GM19467 (cell line): Measurements from ENCODE around the gene AFTPH.

Source experiments
- ATAC-seq: cut with Tn5 transposase; IDR thresholded peaks from one replicate; pipeline ENCODE4 v1.9.1; 2021; ENCODE audit warnings: mild to moderate bottlenecking, moderate library complexity; ENCODE audit not compliant: unreplicated experiment

AFTPH gene, protein sequence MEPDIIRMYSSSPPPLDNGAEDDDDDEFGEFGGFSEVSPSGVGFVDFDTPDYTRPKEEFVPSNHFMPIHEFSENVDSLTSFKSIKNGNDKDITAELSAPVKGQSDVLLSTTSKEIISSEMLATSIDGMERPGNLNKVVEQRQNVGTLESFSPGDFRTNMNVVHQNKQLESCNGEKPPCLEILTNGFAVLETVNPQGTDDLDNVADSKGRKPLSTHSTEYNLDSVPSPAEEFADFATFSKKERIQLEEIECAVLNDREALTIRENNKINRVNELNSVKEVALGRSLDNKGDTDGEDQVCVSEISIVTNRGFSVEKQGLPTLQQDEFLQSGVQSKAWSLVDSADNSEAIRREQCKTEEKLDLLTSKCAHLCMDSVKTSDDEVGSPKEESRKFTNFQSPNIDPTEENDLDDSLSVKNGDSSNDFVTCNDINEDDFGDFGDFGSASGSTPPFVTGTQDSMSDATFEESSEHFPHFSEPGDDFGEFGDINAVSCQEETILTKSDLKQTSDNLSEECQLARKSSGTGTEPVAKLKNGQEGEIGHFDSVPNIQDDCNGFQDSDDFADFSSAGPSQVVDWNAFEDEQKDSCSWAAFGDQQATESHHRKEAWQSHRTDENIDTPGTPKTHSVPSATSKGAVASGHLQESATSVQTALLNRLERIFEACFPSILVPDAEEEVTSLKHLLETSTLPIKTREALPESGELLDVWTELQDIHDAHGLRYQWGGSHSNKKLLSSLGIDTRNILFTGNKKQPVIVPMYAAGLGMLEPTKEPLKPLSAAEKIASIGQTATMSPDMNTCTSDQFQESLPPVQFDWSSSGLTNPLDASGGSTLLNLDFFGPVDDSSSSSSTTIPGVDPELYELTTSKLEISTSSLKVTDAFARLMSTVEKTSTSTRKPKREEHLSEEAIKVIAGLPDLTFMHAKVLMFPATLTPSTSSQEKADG

DNA sequence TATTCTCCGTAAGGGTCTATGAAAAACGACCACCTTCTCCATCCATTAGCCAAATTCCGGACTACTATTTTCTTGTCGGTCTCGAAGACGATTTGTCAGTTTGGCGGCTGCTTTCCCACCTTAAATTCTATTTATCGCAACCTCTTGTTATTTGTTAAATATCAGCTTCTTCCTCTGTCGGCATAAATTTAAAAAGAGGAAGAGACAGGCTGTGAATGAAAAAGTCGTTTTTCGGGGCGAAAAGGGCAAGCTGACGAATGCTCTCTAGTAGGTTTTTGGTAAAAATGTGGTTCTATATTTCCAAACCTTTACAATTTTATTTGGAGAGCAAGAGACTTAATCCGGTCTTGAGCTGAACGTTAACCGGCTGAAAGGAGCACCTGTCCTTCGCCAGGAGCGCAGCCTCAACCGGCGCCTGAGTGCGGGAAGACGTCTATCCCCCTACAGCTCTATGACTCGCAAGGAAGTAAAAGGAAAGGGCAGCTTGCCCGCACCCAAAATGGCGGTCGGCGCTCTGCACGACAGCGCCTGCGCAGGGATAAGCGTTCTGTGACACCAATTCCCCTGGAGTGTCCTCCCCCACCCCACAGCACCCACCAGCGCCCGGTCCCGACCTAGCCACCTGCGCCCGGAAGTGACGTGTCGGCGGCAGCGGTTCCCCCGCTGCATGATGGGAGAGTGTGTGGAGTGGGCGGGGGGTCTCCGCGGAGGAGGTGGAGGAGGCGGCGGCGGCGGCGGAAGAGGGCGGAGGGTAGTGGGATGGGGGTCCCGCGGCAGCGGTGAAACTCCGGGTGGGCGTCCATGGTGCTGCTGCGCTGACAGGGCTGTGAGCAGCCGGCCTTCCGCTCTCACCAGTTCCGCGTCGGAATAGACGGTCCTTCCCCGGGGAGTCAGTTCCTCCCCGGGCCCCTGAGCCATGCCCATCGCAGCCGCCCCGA, at the start of gene AFTPH:
TSS of gene AFTPH (plus strand) at position 663 of the 938 bp plus-strand sequence. CDS start 27,147 bp downstream, outside the sequence.
- peak; percentile 77 for ATAC-seq

DNA sequence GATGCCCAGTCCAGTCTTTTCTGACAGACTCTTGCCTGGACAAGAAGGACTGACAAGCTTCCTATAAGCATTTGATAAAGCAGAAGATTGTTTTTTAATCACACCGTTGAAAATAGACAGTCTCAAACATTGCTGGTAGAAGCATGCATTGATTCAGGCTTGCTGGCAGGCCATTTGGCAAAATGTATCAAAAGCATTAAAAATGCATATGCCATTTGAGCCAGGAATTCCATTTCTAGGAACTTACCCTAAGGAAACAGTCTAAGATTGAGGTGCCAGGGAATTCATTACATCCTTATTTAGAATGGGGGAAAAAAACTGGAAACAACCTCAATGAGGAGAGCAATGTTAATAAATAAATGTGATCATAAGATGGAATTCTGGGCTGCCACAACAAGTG, 49.5 kb upstream of the AFTPH start:
- ATAC-seq: no peak

DNA sequence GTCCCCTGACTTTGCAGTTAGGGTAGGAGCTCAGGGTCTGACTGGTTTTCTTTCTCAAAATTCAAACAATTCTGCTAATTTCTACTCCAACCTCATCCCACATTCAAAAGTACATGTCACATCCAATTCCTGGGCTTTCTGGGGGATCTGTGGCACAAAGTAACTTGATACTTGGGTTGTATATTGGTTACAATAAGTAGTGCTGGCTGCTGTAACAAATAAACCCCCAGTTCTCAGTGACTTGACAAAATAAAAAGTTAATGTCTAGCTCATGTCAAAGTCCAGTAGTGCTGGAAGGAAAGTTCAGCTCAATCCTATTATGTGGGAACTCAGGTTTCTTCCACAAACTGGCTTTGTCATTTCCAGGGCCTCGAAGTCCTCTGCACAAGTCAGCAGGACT, 47.1 kb upstream of the AFTPH start:
- ATAC-seq: no peak

DNA sequence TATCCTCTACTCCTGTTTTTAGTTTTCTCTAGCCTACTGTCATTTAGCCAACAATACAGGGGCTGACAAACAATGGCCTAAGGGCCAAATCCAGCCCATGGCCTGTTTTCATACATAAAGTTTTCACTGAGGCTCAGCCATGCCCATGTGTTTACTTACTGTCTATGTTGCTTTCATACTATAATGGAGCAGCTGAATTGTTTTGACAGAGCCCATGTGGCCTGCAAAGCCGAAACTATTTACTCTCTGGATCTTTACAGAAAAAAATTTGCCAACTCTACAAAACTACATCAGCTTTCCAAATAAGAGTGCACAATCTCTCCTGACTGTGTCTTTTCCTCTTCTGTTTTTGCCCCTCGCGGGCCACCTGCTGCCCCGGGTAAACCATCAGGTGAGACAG, 46.1 kb upstream of the AFTPH start:
- no peak for ATAC-seq

DNA sequence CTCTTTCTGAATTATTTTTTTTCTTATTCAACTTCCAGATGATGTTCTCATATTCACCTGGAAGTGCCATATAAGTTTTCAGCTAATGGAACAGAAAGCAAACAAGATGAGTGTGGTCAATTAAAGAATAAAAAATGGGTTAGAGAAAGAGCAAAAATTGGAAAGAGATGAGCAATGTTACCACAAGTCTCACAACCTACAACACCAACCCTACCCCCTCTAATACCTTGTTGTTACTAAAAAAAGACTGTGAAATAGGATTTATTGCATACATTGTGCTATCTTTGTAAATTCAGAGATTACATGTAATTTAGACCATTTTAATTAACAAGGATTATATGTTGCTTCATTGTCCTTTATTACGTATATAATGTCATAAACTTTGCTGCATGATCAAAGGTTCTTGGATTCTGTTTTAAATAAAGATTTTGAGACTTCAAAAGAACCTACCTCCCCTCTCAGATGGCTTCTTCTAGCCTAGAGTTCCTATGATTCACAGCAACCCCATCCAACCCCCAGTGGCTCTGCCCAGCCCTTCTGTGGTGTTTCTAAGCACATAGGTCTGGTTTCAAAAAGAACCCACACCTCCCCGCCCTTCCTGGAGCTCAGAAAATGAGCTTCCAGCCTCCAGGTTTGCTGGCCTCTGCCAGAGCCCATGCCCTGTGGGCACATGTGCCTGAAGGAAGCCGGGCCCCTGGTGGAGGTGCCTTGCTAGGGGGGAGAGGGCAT, 45.5 kb upstream of the AFTPH start:
- no peak for ATAC-seq

DNA sequence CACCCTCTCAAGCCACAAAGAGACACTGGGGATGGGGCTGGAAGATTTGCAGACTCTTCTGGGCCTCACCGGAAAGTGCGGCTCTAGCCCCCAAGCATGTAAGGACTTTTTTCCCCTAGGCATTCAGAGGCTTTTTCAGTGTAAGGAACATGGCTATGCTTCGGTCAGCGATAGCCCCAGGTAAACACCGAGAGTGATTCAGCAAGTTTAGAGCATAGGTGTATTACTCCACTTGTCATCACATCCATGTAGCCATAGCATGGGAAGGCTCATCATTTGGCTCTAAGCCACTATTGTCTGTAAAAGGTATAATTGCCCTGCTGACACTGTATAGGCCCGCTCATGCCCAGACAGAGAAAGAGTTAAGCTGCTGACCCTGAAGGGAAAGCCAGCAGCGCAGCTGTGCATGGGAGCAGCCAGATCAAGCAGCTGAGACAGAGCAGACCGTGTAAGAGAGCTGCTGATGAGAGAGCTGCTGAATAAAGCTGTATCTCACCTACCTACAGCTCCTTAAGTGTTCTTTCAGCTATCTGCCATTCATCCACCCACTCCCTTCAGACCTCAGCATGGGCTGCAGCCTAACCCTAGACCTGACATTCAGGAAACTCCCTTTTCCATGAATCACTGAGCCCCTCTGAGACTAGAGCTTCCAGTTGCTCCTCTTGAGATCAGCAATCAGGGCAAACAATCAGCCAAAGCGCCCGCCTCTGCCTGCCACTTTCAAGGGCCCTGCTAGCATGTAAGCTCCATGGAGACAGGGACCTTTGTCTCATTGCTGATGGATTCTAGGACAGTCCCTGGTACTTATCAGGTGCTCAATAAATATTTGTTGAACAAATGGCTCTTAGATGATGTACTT, 44.6 kb upstream of the AFTPH start:
- ATAC-seq: no peak

DNA sequence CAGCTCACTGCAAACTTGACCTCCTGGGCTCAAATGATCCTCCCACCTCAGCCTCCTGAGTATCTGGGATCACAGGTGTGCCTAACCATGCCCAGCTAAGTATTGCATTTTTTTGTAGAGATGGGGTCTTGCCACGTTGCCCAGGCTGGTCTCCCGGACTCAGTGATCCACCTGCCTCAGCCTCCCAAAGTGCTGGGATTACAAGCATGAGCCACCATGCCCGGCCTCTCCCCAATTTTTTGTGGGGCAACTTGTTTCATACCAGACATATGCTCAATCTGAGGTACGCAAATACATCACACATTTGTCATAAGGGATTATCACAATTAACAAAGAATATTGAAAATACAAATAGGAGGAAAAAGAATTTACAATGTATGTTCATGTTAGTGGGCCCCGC, 42.5 kb upstream of the AFTPH start:
- no peak for ATAC-seq

DNA sequence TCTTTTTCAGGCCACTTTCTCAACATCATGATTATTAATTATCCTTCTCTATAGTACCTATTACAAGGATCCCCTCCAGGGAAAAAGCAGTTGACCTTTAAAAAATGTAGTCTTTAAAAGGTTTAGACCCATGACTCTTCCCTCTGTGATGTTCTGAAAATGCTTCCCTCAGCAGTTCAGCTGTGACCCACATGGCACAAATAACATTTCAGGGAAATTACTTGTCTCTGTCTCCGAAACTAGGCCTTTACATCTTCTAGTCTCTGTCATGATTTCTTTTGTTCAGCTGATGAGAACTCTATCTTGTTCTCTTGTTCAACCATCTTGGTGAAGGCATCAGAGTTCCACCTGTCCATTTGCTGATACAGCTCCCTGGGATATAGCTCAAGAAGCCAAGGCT, 41.9 kb upstream of the AFTPH start:
- ATAC-seq: no peak

DNA sequence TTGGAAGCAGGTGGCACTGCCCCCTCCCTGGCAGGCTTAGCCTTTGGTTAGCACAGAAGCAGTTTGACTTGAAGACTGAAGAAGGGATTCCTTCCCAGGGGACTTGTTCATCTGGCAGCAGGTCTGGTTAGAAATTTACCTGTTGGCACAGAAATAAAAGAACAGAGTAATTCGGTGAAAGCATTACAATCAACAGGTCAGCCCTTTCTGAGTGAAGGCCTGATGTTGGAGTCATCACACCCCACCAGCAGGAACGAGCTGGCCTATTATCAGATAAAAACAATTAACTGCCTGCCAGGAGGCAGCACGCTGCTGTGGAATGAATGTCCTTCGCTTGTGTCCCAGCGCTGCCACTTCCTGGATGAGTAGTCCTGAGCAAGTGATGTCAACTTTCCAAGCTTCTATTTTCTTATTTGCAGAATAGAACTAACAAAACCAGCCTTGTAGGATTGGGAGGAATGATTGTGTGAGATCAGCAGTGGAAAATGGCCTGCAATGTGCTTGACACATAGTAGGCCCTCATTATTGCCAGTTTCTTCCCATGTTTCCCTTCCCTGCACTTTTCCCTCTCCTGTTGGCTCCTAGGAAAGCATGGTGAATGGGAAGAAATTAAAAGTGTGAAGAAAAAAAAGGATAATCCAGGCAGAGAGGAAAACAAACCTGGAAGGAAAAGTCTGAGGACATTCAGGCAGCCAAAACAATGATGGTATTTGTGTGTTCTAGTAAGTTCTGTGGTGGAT, 41.2 kb upstream of the AFTPH start:
- ATAC-seq: no peak

DNA sequence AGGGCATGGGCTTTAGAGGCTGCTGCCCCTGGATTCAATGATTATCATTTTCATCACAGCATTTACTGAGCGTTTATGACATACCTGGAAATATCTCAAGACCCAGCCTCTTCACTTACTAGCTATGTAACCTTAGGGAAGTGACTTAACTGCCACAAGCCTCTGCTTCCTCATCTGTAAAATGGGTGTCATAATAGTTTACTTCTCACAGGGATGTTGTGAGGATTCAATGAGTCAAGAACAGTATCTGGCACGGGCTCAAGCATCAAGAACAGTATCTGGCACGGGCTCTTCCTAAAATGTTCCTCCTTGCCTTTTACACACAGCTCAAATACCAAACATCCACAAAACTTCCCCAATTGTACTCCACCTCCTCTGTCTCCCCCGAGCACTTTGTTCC, 38.8 kb upstream of the AFTPH start:
- no peak for ATAC-seq

DNA sequence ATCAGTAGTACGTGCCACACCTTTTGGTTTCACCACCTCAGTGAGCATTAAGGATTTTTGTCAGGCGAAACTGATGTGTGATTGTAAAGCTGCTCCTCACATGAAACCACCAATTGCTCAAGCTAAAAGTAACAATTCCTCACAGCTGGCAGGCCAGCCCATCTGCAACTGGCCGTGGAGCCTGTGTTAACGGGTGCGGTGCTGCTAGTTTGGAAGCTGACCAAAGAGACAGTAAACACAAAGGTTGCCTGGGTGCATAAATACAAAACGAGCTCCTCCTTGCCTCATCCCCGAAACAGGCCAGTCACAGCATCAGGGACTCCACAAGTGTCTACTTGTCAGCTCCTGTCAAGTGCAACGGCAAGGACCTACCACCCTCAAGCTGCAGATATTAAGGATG, 38.2 kb upstream of the AFTPH start:
- ATAC-seq: no peak

DNA sequence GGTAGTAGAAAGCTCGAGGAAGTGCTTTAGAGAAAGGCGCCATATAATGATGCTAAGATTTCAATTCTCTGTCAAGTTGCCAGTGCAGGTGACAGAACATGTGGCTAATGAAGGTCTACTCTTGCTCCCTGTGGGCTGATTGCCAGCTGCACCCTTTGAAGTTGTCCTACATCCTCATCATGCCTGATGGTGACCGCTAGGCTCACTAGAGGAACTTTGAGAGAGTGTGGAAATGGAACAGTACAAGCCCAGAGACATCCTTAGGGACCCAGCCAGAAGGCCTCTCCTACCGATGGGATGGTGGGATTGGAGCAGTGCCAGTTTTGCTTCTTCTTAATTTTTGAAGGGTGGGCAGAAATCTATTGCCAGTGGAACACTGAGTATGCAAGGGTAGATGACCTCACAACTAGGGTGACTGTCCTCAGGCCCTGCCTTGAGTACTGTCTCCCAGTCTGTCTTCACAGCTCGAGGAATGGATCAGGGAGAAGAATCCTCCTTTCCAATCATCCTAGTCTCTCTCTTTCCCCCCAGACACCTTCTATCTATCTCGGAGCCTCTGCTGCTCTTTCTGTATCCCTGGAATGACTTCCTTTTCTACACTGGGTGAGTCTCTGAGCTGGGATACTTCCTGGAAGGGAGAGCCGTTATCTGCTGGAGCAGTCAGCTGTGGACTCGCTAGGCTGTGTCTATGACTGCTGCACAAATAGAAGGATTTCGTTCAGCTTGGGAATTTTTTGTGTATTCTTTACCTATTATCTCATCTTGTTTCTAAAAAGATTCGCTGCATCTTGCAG, 36.7 kb upstream of the AFTPH start:
- no peak for ATAC-seq

DNA sequence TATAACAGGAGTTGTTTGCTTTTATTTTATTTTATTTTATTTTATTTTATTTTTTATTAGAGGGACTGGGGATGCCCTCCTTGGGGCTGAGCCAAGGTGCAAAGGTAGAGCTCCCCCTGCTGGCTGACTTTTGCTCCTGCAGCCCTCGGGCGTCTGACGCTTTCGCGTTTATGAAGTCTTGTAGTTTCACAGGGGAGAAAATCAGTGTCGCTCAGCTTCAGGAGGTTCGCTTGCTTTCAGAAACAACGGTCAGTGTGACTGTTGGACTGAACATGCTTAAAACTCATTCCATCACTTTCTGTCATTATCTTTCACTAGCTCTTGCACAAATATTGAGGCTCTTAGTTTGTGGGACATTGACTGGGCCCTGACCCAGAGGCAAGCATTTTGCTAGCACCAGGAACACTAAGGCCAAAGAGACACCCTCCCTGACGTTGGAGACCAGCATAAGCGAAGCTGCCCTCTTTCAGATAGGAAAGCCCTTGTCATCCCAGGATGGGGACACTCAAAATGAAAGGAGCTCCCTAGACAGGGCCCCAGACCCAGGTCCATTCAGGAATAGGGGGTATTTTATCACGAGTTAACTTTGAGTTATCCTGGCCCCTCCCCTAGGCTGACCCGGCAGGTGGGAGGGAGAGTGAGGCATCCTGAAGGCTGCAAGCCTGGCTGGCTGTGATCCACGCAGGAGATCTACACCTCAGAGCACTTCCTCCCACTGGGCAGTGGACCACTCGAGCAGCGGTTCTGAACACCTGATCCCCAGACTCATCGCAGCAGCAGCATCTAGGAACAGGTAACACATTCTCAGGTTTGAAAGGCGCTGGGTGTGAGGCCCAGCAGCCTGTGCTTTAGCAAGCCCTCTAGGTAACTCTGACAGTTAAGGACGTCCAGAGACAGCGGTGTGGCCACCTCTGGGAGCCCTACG, 35.8 kb upstream of the AFTPH start:
- no peak for ATAC-seq

DNA sequence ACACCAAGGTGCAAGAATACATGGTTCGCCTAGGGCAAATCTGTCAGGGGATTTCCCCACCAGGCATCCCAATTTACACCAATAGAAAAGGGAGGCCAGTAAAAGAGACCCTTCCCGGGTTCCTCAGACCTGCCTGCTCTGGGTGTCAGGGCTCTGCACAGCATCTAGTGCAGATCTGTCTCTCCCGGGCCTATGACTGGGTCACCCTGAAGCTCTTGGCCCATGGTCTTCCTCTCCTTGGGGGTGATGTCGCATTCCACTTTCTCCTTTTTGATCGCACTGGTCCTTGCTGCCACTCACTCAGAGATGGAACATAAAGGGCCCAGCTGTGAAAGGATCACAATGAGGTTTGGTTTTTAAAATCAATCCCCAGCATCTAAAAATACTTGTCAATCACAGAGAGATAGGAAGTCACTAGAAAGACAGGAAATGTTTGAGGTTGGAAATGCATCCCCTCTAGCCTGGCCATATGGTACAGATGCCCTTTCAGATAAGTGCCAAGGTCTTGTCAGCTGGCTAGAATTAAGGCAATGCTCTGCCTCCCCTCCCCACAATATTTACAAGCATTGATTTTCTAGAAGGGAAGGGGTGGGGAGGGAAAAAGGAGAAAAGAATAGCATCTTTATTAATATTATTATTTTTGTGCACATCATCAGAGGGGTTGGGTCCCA, 34.9 kb upstream of the AFTPH start:
- ATAC-seq: no peak

DNA sequence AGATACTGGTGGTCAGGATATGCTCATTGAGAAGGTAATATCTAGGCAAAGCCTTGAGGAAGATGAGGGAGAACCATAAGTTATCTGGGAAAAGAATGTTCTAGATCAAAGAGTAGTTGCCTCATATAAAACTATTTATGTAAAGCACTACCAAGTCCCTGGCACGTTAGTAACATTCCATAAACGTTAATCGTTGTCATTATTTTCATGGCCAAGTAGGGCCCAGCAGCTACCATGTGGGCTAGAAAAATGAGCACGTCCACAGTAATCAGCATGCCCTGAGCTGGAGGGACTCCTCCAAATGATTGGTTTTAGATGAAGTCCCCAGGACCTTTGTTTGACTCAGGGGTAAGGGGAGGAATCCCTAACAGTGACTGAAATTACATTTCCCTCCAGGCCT, 32.7 kb upstream of the AFTPH start:
- ATAC-seq: no peak

DNA sequence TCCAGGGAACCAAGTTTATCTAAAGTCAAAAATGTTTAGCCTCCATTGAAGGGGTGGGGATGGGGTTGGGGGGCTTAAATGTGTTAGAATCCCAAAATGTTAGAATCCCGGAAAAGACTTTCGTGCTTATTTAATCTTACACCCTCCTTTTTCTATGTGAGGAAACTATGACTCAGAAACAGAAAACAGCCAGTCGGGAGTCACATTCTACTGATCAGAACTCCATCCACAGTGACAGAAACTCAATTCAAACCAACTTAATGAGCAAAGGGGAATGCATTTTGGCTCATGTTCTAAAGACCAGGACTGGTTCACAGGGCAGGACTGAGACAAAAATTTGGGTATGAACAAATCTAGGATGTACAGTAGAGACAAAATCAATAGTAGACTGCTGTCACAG, 31.9 kb upstream of the AFTPH start:
- no peak for ATAC-seq
